KBM-7 (cell line): ENCODE measurements around the gene MOV10.
"Not testable (repeated sequence)": the region's sequence is repeated elsewhere in the genome, so short reads cannot be mapped to it uniquely, and the experiment has no call there.

Experiments
- DNase-seq: peaks from one replicate; pipeline ENCODE4 v3.0.0-alpha.2; 2015
- in situ Hi-C: fragments of 300-500 bp; cut with MboI; formaldehyde crosslinking; loops from 2 replicates; pipeline ENCODE4 v1.14.3; 2020; ENCODE audit warnings: low sequenced_read_pairs, low pct_unique_long_range_greater_than_20kb, mixed read lengths

MOV10 gene

GRCh38 chr1:112722601-112723510 lies 48.4 kb downstream of the MOV10 start:
- in situ Hi-C loops: no loop called here
- DNase-seq: peak; percentile 76

GRCh38 chr1:112723511-112723839 lies 49.0 kb downstream of the MOV10 start:
- DNase-seq: no peak
- in situ Hi-C loops: no loop called here

GRCh38 chr1:112724240-112724639 lies 49.8 kb downstream of the MOV10 start:
- DNase-seq, in situ Hi-C loops: not testable (repeated sequence)

GRCh38 chr1:112727716-112728115 lies 53.3 kb downstream of the MOV10 start:
- in situ Hi-C loops: no loop called here
- DNase-seq: no peak

- in situ Hi-C loops, DNase-seq: not testable (repeated sequence)
These were observed 54.0 kb downstream of the MOV10 start for GRCh38 chr1:112728306-112728971.

- DNase-seq, in situ Hi-C loops: not testable (repeated sequence)
These were observed 54.6 kb downstream of the MOV10 start for GRCh38 chr1:112729011-112729410.

GRCh38 chr1:112729909-112730308 lies 55.5 kb downstream of the MOV10 start:
- DNase-seq: no peak
- in situ Hi-C loops: loop anchor here (10.0 kb wide), 1 partner anchor 75 kb away; no protein-coding TSS in a partner anchor

GRCh38 chr1:112731451-112731850 lies 57.0 kb downstream of the MOV10 start:
- DNase-seq: no peak
- in situ Hi-C loops: loop anchor here (10.0 kb wide), 1 partner anchor 73 kb away; no protein-coding TSS in a partner anchor

- in situ Hi-C loops: loop anchor here (10.0 kb wide), 1 partner anchor 69 kb away; no protein-coding TSS in a partner anchor
- DNase-seq: no peak
These were observed 61.3 kb downstream of the MOV10 start for GRCh38 chr1:112735752-112736151.

GRCh38 chr1:112737573-112737972 lies 63.1 kb downstream of the MOV10 start:
- no peak for DNase-seq
- in situ Hi-C loops: loop anchor here (10.0 kb wide), 1 partner anchor 67 kb away; no protein-coding TSS in a partner anchor

- in situ Hi-C loops: no loop called here
These were observed 68.9 kb downstream of the MOV10 start for GRCh38 chr1:112743174-112744008.

GRCh38 chr1:112744009-112744578 lies 69.6 kb downstream of the MOV10 start:
- in situ Hi-C loops: no loop called here
- no peak for DNase-seq

More at GRCh38 chr1:112743174-112744008, 68.9 kb downstream of the MOV10 start:
- DNase-seq: no peak

GRCh38 chr1:112748396-112748795 lies 73.9 kb downstream of the MOV10 start:
- in situ Hi-C loops: no loop called here

More at GRCh38 chr1:112748396-112748795, 73.9 kb downstream of the MOV10 start:
- no peak for DNase-seq
